ENCODE measurements around the gene PDZRN3. TPM values are rescaled to one million over a fixed set of nuclear protein-coding genes. Genes with fewer than 3 reads are reported as not detected.

PDZRN3 gene
- total RNA-seq, 1 experiment from 2014 or later, result 3.1 TPM

GRCh38 chr3:73521734-73522336 lies 102.9 kb downstream of the PDZRN3 start:
- no peak for DNase-seq (ENCODE audit: low read depth)

DNA sequence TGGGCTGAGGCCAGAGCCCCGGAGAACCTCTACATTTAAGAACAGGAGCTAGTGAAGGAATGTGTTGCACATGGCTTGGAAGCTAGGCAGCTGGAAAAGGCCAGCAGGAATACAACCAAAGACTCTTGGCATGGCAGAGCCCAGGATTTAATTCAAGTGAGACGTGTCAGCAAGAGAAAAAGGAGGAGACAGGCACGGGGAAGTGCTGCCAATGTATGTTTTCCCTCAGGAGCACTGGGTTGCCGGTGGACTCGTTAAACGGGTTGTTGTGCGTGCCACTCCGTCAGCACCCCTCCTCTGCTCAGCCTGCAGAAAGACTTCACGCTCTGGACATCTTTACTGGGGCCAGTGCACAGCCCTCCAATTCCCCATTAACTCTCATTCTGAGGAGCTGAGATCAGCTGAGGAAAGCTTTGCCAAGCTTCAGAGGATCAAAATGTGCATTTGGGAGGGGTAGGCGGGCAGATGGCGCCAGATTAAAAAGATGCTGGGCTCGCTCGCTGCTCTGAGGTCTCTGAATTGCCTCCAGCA lies 103.7 kb downstream of the PDZRN3 start:
- DNase-seq (ENCODE audit: low read depth), result no peak

DNA sequence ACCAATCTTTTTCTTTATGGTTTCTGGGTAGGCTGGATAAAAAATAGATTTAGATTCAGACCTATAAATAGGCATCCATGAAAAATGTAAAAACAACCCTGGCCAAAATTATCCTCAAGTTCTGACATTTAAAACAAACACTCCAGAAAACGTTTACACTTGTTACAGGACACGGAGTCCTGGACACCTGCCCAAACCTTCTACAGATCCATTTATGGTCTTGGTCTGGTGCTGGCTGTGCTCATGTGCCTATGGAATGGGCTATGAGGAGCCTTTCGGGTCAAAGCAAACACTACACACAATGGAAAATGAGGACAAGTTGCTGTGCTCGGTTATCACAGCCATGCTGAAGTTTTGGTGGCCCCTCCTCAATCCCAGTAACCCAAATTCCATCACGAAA lies 108.1 kb downstream of the PDZRN3 start:
- no peak for DNase-seq (ENCODE audit: low read depth)

DNA sequence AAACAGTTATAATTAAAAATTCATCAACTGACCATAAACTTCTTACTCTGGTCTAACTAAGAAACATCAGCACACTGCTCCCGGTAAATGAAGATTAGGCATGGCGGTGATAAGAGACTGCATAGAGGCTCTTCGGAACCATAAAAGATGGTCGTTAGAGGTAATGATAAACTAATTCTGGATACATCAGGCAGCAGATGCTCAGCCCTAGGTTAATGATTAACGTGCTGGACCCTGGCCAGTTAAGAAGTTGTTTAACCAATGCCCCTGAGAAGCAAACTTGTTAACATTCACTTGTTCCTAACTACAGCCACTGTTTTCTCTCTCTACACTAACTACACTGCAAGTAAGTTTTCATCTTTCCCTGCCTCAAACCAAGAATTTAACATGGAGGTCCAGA lies 111.5 kb downstream of the PDZRN3 start:
- no peak for DNase-seq (ENCODE audit: low read depth)

- DNase-seq (ENCODE audit: low read depth), result no peak
Measured at GRCh38 chr3:73511571-73512525, 112.9 kb downstream of the PDZRN3 start.

- DNase-seq (ENCODE audit: low read depth), result no peak
Measured at GRCh38 chr3:73510784-73511183, 114.0 kb downstream of the PDZRN3 start.

DNA sequence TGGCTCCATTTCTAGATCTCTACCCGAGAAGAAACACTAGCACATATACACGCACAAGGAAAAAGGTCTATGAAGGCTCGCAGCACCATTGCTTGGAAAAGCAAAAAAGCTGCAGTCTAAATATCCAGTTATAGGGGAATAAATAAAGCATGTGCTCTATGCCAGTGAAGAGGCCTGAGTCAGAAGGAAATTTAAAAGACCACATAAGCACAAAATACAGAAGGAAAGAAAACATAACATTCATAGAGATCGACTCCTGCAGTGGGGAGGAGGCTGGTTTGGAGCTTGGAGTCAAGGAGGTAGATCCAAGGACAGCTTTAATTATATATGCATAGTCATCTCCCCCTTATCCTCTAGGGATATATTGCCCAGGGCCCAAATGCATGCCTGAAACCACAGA lies 114.4 kb downstream of the PDZRN3 start:
- DNase-seq (ENCODE audit: low read depth), result no peak

DNA sequence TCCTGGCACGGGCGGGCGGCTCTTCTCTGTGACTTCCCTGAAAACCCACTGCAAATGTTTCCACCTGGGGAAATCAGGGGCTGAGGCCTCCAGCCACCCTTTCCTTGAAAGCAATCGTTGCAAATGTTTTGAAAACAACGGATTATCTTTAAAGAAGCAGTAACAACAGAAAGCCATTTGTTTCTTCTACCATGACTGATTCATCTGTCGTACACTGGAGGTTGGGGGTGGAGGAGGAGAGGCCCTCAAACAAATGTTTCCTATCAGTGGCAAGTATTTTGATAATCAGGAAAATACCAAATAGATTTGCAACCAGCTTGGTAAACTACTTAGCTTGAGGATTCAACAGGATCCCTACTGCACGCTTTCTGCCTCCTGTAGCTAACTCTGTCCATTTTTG lies 114.9 kb downstream of the PDZRN3 start:
- no peak for DNase-seq (ENCODE audit: low read depth)

DNA sequence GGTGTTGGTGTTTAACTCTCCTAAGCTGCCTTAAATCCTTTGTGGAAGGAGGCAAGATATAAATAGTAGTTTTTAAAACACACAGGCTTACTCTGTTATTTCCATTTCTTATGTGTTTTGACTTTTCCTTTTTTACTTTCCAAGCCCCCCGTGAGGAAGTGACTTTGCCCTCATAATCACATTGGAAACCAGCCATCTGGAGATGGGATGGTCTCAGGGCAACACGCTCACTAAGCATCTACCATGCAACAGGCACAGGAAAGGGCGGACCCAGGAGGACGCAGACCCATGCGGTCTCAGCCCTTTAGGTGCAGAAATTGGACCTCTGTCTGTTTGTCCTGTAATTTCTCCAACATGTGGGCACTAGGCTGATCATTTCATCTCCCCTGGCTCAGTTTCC lies 115.7 kb downstream of the PDZRN3 start:
- DNase-seq (ENCODE audit: low read depth), result no peak

GRCh38 chr3:73508330-73508954 lies 116.3 kb downstream of the PDZRN3 start:
- peak; percentile 24 for DNase-seq (ENCODE audit: low read depth)

- no peak for DNase-seq (ENCODE audit: low read depth)
Measured at GRCh38 chr3:73504852-73505251, 119.9 kb downstream of the PDZRN3 start.

- no peak for DNase-seq (ENCODE audit: low read depth)
Measured at GRCh38 chr3:73504239-73504638, 120.5 kb downstream of the PDZRN3 start.

DNA sequence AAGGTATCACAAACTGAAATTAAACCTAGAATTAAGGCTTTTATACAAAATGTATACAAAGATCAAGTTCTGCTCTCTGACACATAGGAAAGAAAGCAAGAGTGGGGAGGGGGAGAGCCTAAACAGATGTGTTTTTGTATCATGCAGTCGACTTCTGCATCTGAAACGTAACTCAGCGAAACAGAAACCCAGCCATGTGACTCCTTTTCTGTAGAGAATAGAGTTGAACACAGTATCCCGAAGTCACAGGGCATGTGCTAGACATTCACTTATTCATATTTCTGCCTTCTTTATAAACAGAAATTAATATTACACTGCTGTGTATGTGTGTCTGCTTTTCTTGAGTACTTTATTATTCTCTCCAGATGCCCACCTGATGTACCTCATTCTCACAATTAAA lies 121.0 kb downstream of the PDZRN3 start:
- DNase-seq (ENCODE audit: low read depth), result no peak

GRCh38 chr3:73502609-73503583 lies 121.8 kb downstream of the PDZRN3 start:
- DNase-seq (ENCODE audit: low read depth), result peak; percentile 56

DNA sequence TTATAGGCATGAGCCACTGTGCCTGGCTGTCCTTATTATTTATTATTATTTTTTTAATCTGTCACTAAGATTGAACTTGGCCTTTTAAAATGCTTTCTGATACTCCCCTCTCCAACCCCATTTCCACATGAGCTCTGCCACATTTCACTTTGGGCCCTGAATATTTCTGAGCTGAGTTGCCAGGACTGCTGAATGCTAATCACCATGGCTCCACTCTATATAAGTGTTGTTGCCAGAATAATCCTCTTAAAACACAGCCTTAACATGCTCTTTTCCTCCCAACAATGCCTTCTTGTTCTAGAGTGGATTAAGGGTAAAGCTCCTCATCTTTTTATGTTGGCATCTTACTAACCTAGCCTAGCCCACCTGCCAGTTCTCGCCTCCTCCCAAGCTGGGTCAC lies 124.4 kb downstream of the PDZRN3 start:
- DNase-seq (ENCODE audit: low read depth), result no peak

GRCh38 chr3:73499787-73500186 lies 125.0 kb downstream of the PDZRN3 start:
- DNase-seq (ENCODE audit: low read depth), result peak; percentile 51

GRCh38 chr3:73498764-73499622 lies 125.7 kb downstream of the PDZRN3 start:
- DNase-seq (ENCODE audit: low read depth), result peak; percentile 54

- no peak for DNase-seq (ENCODE audit: low read depth)
Measured at GRCh38 chr3:73497646-73498406, 126.9 kb downstream of the PDZRN3 start.

DNA sequence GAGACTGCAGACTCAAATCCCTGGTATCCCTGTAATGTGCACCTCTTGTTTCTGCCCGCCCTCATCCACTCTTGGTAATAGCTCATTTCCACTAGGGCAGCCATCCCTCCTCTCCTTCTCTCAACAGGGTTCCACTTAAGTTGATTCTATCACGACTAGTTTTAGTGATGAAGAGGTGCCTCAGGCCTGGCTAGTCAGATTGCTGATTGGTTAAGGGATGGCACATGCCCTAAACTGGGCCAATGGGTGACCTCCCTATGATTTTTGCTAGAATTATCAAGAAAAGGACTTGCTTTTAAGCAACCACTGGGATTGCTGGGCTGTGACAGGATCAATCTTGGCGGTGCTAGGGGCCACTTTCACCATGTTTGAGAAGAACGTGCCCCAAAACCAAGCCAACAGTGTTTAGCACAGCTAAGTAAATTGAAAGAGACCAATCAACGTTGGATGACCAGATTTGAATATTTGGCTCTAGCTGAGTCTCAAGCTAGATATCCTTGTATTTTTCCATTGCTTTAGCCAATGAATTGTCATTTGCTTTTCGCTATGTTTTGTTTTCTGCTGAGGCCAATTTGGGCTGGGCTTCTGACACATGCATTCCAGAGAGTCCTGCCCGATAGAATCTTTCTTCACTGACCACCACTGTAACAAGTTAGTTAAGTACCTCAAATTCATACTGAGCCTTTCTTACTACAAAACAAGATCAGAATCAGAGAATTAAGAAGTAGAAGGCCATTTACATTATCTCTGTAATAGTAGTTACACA lies 131.0 kb downstream of the PDZRN3 start:
- DNase-seq (ENCODE audit: low read depth), result no peak

Data from Daoy (cell line).